Fibroblast of the aortic adventitia (primary cell): Measurements from ENCODE around the gene RUFY4. TPM values are rescaled to one million over a fixed set of nuclear protein-coding genes. Genes with fewer than 3 reads are reported as not detected.

Experiments
- DNase-seq: peaks from one replicate; pipeline ENCODE4 v3.0.0-alpha.2; 2010; ENCODE audit warnings: low read depth
- H3K4me3 ChIP-seq: 2 replicates; pipeline ENCODE4 v1.5.1; 2011; ENCODE audit warnings: low read depth, mild to moderate bottlenecking, control low read depth, low read length, moderate library complexity
- CTCF ChIP-seq: IDR thresholded peaks from 2 replicates; pipeline ENCODE4 v1.5.1; 2011; ENCODE audit warnings: mild to moderate bottlenecking, low read length, control low read depth, inconsistent platforms; ENCODE audit not compliant: insufficient read depth
- total RNA-seq: library from RNA; depleted of rRNA; stranded (reverse); fragments of >200 nt; gene quantifications from 2 replicates; pipeline ENCODE4 v1.2.3, GENCODE V29; 2012; ENCODE audit warnings: low replicate concordance

Gene RUFY4
- total RNA-seq, 1 donor: not detected

GRCh38 chr2:218130377-218130776 lies 61.3 kb downstream of the RUFY4 start:
- H3K4me3 ChIP-seq: no peak overlapping the region
- DNase-seq: no peak
- no peak for TF ChIP-seq CTCF

- H3K4me3 ChIP-seq: no peak overlapping the region
- TF ChIP-seq CTCF: no peak
- no peak for DNase-seq
Observed at GRCh38 chr2:218130822-218131221, 61.8 kb downstream of the RUFY4 start.

GRCh38 chr2:218137514-218137913 lies 68.5 kb downstream of the RUFY4 start:
- no peak for DNase-seq
- H3K4me3 ChIP-seq: no peak overlapping the region
- TF ChIP-seq CTCF: no peak

GRCh38 chr2:218138047-218138446 lies 69.0 kb downstream of the RUFY4 start:
- no peak for DNase-seq
- no peak overlapping the region for H3K4me3 ChIP-seq
- TF ChIP-seq CTCF: no peak

Other genes with a start within 250 kb of the RUFY4 start
- 54.5 and 116 TPM in 2 replicates for gene TNS1, start 66.3 kb upstream of the RUFY4 start, total RNA-seq
- not detected in 2 replicates for gene CXCR2, start 56.8 kb downstream of the RUFY4 start, total RNA-seq
- not detected in 2 replicates for gene CXCR1, start 97.7 kb downstream of the RUFY4 start, total RNA-seq
- 121 and 368 TPM in 2 replicates for gene ARPC2, start 147.9 kb downstream of the RUFY4 start, total RNA-seq
- 0.27 TPM in 1 of 2 replicates, not detected in the other for gene GPBAR1, start 191.8 kb downstream of the RUFY4 start, total RNA-seq
- gene AAMP, start 200.9 kb downstream of the RUFY4 start, total RNA-seq: 64.4 and 262 TPM in 2 replicates
- 17.4 and 27.2 TPM in 2 replicates for gene PNKD, start 201.3 kb downstream of the RUFY4 start, total RNA-seq
- 107 and 185 TPM in 2 replicates for gene TMBIM1, start 223.2 kb downstream of the RUFY4 start, total RNA-seq